ENCODE results near the gene DENND5A.

DENND5A gene

DNA sequence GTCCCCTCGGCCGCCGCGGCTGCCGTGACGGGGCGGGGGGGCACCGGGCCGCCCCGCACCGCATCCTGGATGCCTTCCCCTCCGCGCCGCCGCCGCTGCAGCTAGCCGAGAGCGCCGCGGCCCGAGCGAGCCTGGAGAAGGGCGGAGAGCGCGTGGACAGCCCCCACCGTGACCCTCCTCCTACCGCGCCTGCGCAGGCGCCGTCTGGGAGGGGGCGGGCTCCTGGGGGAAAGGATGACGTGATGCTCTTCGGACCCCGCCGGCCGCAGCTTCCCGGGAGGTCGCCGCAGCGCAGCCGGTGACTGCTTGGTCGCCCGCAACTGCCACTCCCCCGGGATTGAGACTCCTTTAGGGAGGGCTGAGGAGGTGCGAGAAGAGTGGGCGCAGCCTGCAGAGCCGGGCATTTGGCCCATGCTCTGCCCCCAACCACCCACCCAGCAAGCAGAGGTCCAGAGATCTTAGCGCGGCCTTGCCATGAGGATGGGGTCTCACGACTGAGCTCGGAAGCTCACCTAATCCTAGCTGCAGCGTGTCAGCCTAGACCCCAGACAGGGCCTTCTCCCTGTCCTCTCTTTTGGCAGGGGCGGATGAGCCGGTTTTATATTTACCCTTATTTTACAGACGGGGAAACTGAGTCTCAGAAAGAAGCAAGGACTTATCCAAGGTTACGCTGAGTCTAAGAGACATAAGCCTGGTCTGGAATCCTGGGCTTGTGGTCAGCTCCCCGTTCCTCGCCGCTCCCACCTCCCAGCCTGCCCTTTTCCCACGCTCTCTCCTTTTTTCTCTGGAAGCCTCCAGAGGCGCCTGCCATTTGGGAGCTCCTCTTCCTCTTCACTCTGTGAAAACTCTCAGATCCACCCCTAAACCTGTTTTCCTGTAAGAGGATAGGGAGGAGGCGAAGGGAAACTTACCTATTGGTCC lies at the start of gene DENND5A:
Gene DENND5A, minus strand, starts transcription at position 140 of the 921 bp plus-strand sequence. CDS start 281 bp downstream, outside the sequence.
- peak in 1 of 3 experiments; percentile 57 for DNase-seq (ENCODE audit: low read depth in 3 of 3)

DNA sequence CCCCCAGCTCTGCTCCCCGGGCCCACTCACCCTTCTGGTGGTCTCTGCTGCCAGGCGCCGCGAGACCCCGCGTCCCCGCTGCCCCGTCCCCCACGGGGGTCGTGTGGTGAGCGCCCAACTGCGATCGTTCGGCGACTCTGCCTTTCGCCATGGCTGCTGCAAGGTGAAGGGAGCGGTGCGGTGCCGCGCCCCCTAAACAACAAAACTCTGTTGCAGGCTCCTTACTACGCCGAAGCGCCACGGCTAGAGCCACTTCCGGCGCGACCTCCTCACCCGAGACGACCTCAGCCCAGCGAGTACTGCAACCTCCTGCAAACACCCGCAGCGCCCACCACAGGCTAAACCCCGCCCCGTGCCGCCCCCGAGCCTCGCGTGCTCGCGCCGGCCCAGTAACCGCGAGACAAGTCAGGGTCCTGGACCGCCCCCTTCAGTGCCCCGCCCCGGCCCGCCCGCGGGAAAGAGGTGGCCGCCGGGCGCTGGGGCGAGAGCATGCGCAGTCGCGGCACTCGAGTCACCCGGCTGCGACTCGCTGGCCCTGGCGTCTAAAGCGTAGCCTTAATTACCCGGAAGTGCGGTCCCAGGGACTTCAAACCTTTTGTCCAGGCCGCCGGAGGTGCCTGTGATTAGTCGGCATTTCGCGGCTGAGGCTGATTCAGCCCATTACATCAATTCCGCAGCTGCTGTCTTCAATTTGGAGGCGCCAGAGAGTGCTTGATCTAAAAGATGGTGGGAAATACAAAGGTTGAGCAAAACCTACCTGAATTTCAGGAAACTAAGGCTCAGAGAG lies 49.3 kb upstream of the DENND5A start, which contains the start of gene TMEM41B:
Gene TMEM41B, minus strand, starts transcription at position 303 of the 787 bp plus-strand sequence. Its CDS starts 152 bp downstream, at position 151.
- peak; percentile 98 to 100 (median 100) for DNase-seq (ENCODE audit: low read depth in 3 of 3)

DNA sequence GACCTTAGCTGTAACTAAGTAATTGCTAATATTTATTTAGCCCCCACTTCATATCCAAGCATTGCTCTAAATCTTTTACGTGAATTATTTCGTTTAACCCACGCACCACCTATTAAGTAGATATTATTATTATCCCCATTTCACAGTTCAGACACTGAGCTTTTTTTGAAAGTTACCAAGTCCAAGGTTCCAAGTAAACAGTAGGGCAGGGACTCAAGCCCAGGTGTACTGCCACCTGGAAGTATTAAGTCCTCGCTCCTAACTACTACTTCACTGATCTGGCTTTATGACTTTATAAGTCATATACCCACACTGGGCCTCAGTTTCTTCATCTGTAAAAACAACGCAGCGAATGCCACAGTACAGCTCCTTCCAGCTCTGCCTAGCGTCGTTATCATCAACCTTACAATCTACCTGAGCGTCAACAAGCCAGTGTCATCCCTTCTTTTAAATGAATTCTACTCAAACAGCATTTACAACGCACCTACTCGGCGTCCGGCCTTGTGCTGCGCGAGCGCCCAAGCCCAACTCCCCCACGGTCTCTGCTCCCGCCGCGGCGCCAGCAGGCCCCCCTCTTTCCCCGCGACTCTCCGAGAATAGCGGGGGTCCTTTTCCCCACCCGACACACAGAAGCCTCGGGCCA lies 48.6 kb upstream of the DENND5A start:
- DNase-seq (ENCODE audit: low read depth in 3 of 3): peak in 2 of 3 experiments; percentile 0 to 13

DNA sequence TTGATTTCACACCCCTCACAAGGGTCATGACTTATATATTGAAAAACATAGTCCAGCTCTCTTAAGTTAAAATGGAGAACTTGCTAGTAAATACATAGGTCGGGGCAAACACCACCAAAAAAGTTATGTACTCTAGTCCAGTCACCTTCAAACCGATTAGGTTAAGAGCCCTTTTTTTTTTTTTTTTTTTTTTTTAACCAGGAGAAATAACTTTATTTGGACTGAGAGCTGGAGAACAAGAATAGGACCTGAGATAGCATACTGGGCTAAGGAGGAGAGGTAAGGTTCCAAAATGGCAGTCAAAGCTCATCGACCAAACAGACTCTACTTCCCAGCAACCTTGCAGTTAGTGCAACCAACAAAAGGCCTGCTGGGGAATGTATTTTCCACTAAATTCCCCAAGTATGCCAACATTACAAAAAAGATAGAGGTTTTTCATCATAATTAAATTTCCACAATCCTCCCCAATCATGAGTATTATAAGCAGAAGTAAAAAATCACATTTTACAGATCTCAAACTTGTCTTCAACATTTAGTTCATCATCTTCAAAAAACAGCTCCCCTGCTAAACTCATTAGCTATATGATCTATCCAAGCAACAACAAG lies 45.4 kb upstream of the DENND5A start:
- no peak for DNase-seq (ENCODE audit: low read depth in 3 of 3)

DNA sequence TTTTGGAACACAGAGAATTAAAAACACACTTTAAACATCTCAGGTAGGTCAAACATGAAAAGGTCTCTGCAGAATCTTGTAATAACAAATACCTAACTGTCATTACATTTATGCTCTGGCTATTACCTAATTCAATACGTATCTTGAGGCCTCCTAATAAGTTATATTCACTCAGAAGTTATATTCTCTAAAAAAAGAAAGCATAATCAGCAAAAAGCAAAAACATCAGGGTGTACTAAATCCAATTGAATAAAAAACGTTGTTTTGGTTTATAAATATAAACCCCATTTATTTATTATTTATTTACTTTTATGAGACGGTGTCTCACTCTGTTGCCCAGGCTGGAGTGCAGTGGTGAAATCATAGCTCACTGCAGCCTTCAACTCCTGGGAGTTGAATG lies 39.0 kb upstream of the DENND5A start:
- DNase-seq (ENCODE audit: low read depth in 3 of 3): no peak

DNA sequence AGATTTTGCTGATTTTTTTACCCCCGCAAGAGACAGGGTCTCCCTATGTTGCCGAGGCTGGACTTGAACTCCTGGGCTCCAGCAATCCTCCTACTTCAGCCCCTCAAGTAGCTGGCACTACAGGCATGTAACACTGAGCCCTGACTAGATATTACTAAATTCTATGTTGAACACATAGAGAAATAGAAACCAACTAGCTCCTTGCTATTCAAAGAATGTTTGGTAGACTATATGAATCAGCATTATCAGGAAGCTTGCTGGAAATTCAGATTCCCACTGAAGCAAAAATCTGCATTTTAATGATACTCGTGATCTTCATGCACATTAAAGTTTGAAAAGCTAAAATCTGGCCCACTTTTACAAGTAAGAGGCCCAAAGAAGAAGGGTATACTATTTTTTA lies 37.3 kb upstream of the DENND5A start:
- DNase-seq (ENCODE audit: low read depth in 3 of 3): no peak

DNA sequence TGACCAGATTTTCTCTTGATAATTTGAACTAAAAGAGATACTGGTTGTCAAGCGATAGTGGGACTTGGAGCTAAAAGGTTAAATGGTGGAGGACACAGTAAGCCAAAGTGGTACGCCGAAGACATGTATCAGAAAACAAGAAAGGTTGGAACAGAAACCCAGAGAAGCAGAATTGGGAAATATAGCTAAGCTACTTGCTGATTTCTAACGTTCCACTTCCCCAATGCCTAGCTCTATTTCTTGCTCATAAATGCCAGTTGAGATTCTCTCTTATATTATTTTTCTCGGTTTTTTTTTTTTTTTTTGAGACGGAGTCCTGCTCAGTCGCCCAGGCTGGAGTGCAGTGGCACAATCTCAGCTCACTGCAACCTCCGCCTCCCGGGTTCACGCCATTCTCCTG lies 36.6 kb upstream of the DENND5A start:
- DNase-seq (ENCODE audit: low read depth in 3 of 3): no peak

DNA sequence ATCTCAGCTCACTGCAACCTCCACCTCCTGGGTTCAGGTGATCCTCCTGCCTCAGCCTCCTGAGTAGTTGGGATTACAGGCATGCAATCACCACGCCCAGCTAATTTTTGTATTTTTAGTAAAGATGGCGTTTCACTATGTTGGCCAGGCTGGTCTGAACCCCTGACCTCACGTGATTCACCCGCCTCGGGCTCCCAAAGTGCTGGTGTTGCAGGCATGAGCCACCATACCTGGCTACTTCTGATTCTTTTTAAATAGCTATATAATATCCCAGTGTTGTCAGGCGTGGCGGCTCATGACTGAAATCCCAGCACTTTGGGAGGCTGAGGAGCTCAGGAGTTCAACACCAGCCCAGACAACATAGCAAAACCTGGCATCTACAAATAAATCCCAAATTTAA lies 28.5 kb upstream of the DENND5A start:
- no peak for DNase-seq (ENCODE audit: low read depth in 3 of 3)

DNA sequence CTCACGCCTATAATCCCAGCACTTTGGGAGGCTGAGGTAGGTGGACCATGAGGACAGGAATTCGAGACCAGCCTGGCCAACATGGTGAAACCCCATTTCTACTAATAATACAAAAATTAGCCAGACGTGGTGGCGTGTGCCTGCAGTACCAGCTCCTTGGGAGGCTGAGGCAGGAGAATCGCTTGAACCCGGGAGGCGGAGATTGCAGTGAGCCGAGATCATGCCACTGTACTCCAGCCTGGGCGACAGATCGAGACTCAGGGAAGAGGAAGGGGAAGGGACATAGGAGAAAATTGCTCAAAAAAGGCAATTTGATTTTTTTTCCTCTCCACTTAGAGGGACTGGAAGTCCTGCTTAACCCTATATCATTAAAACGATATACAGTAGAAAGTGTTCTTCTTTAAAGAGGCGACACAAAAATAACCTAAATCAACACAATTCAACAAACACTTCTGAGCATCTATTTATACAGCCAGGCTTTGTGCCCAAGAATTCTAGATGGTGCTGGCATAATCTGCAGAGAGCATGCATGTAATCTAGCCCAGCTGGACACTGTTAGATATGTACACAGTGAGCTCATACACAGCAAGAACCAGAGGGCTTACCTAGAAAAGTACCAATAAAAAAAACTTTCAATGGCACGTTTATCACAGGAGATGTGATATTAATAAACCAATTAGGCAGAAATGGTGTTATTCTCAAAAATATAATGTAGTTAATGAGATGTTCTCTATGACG lies 20.9 kb upstream of the DENND5A start:
- DNase-seq (ENCODE audit: low read depth in 3 of 3): no peak

DNA sequence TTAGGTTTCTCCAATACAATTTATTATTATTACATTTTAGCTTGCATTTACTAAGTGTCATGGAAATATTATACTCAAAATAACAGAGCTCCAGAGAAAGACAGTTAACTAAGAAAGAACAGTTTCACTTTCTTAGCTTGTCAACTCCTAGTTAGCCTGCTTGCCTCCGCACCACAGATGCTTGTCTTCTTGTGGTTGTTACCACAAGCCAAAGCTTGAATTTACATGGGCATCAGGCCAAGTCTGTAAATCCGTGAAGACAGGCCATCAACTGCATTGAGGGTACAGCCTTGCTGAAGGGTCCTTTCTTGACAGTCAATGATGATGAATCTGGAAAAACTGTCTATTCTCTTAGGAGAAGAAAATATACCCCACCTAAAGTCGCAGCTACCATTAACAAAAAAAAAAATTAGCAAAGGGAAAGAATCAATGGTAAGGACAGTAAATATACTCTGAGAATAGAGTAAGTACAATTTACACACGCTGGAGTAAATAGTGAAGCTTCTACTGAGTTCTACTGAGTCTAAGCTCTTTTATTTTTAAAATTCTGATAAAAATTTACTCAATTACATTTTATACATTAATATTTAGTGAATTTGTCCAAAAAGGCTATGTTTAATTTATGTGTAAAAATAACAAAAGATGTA lies 15.6 kb upstream of the DENND5A start:
- peak; percentile 5 to 40 (median 35) for DNase-seq (ENCODE audit: low read depth in 3 of 3)

DNA sequence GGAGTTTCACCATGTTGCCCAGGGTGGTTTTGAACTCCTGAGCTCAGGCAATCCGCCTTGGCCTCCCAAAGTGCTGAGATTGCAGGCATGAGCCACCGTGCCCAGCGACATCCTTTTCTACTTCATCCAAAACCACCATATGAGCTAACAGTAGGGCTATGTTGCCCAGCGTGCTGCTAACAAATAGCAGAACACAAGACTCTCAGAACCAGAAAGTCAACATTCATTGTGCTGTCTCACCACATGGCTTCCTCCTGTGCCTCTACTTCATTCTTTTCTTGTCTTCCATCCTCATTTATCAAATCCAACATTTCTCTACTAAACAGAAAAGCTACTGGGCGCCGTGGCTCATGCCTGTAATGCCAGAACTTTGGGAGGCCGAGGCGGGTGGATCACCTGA lies 12.0 kb upstream of the DENND5A start:
- DNase-seq (ENCODE audit: low read depth in 3 of 3): no peak

DNA sequence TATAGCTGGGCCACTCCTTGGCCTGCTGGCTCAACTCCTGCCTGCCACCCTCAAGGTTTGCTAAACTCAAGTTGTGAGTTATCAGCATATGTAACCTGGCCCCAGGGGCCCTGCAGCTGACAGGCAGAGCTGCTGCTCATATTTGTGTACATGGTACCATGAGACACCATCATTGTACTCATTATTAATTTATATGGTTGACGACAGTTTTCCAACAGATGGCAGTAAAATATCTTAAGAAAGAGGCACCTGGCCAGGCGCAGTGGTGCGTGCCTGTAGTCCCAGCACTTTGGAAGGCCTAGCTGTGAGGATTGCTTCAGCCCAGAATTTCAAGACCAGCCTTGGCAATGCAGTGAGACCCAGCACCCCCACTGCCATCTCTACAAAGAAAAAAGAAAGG lies 11.4 kb upstream of the DENND5A start:
- DNase-seq (ENCODE audit: low read depth in 3 of 3): no peak

DNA sequence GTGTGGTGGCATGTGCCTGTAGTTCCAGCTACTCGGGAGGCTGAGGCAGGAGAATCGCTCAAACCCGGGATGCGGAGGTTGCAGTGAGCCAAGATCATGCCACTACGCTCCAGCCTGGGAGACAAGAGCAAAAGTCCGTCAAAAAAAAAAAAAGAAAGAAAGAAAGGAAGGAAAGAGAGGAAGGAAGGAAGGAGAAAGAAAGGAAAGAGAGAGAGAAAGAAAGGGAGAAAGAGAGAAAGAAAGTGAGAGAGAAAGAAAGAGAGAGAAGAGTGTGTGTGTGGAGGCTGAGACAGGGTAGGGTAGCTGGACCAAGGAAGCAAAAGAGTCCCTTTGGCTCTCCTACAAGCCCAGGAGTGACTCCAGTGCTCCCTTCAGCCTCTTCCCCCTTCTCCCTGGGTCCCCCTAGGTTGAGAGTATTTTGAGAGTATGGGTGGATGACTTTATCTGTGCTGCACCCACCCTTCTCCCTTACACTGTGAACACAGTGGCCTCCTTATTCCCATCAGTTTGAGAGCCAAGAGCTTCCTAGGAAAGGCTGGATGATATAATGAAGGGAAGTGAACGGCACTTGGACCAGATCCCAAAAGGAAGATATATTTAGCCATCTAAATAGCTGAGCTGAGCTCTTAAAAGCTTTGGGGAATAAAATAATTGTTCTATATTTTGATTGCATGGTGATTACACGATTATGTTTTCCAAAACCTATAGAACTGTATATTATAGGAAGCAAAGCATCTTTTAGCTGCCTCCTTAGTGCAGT lies 9.5 kb upstream of the DENND5A start:
- DNase-seq (ENCODE audit: low read depth in 3 of 3): no peak

DNA sequence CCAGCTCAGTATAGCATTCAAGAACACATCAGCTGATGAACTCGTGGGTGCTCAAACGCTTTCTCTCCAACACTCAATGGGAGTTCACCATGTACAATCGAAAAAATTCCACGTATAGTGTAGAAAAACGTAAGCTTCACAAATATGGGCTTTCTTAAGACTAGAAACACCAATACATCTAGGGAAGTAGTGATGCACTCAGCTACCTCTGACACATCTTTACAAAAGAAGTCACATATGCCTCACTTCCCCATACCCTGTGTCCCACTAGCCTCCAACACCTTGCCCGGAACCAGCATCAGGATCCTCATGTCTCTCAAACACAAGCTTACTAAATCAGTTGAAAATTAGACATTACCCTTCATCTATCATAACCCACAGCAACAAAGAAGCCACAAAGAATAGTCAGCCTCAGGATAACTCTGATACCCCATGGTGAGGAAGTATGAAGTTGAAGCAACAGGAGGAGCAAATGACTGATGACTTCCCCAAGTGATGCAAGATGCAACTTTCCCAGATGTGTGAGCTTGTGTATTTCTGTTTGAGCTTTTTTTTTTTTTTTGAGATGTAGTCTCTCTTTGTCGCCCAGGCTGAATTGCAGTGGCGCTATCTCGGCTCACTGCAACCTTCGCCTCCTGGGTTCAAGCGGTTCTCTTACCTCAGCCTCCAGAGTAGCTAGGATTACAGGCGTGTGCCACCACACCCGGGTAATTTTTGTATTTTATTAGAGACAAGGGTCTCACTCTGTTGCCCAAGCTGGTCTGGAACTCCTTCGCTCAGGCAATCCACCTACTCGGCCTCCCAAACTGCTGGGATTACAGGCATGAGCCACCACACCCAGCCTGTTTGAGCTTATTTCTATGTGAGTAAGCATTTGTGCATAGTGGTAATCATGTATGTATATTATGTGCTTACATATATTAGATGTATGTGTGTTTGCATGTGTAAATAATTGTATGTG lies 8.5 kb upstream of the DENND5A start:
- DNase-seq (ENCODE audit: low read depth in 3 of 3): no peak

DNA sequence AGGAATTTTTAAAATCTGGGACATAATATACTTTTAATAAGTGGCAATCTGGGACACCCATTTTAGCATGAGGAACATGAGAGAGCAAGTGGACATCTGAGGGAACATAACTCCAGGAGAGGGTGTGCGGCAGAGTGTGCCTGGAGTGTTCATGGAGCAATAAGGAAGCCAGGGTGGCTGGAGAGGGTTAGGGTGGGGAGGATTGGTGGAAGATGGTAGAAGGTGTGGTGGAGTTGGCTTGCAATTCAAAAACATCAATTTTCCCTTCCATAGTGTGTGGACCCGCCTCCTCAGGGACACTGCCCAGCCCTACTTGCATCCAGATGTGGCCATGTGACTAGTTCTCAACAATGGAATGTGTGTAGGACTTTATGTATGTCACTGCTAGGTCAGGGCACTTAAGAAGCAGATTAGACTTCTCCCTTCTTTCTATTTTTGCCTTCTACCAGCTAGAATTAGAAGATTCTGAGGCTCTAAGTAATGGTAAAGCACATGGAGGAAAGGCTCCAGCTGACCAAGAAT lies 4.4 kb upstream of the DENND5A start:
- DNase-seq (ENCODE audit: low read depth in 3 of 3): no peak

DNA sequence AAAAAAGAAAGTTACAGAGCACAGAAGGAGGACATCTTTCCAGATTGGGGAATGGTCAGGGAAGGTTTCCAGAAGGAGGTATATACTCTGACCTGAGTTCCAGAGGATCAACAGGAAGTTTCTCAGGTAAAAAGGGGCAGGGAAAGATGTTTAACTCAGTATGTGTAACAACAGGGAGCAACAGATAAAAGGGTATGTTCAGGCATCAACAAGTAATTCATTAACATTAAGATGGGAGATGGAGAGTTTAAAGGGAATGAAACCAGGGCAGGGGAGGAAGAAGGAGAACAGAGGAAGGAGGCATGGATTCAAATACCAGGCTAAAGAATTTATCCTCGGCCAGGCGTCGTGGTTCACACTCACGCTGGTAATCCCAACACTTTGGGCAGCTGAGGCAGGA lies 2.5 kb upstream of the DENND5A start:
- DNase-seq (ENCODE audit: low read depth in 3 of 3): no peak

DNA sequence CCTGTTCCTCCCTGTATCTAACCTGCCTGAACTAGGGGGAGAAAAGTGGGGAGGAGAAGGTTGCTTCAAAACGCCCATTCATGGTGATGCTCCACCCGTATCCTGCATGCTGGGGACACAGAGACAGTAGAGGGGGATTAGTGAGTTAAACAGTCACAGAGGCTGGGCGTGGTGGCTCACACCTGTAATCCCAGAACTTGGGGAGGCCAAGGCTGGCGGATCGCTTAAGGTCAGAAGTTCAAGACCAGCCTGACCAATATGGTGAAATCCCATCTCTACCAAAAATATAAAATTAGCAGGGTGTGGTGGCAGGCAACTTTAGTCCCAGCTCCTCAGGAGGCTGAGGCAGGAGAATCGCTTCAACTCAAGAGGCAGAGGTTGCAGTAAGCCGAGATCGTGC lies 1.8 kb upstream of the DENND5A start:
- DNase-seq (ENCODE audit: low read depth in 3 of 3): no peak

DNA sequence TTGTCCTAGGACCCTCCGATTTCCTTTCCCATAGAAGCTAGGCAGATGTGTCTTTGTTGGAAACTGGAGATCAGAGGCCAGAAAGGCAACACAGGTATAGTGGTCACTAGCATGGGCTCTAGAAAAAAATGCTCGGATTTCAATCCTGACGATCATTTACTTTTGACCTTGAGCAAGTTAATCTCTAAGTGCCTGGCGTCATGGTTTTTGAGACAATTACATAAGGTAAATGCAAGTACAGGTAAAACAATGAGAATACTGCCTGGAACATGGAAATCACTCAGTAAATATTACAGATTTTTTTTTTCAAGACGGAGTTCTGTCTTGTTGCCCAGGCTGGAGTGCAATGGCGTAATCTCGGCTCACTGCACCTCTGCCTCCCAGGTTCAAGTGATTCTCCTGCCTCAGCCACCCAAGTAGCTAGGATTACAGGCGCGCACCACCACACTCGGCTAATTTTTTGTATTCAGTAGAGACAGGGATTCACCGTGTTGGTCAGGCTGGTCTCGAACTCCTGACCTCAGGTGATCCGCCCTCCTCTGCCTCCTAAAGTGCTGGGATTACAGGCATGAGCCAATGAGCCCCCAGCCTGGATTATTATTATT lies 1.1 kb upstream of the DENND5A start:
- DNase-seq (ENCODE audit: low read depth in 3 of 3): no peak

Measured in stimulated activated CD4-positive, alpha-beta T cell treated with anti-CD3 and anti-CD28 coated beads, TNF-alpha, amount 100 ng/mL, for 24 hours (primary cell).